HG02884 (cell line): Measurements from ENCODE around the gene C6orf58.
"Not testable (repeated sequence)": the region's sequence is repeated elsewhere in the genome, so short reads cannot be mapped to it uniquely, and the experiment has no call there.

Experiments used
- ATAC-seq: cut with Tn5 transposase; IDR thresholded peaks from one replicate; pipeline ENCODE4 v1.9.1; 2021; ENCODE audit warnings: mild to moderate bottlenecking, moderate library complexity; ENCODE audit not compliant: unreplicated experiment

The C6orf58 gene

DNA sequence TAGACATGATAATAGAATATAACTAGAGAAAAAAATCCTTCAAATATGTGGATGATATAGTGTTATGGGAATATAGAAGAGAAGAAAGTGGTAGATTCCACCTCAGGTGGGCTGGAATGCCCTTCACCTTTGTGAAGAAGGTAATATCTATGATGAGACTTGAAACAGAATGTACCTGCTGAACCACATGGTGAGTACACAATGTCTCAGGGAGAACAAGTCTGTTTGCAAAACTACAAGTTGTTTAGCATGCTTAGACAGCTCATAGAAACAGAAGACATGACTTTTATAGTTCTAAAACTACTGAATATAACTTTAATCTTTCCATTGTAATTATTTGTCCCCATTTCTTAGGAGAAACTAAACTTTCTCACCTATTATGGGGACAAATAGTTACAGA is 12.2 kb downstream of the C6orf58 start:
- no peak for ATAC-seq

GRCh38 chr6:127590344-127590743 is 13.4 kb downstream of the C6orf58 start:
- ATAC-seq = no peak

DNA sequence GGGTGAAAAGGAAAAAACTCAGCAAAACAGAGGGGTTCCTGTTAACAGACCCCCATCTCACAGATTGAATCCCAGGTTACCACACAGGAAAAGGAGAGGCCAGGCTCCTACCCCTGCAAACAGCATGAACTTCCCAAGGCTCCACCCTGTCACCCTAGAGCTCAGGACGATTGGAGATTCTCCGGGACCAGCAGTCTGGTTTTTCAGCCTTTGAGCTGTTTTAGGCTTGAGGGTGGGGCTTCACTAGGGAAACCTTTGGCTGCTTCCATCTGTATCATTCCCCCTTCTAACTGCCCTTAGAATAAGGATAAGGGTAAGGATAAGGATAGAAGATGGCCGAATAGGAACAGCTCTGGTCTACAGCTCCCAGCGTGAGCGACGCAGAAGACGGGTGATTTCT is 16.0 kb downstream of the C6orf58 start:
- no peak for ATAC-seq

GRCh38 chr6:127593456-127593855 is 16.5 kb downstream of the C6orf58 start:
- not testable (repeated sequence) for ATAC-seq

DNA sequence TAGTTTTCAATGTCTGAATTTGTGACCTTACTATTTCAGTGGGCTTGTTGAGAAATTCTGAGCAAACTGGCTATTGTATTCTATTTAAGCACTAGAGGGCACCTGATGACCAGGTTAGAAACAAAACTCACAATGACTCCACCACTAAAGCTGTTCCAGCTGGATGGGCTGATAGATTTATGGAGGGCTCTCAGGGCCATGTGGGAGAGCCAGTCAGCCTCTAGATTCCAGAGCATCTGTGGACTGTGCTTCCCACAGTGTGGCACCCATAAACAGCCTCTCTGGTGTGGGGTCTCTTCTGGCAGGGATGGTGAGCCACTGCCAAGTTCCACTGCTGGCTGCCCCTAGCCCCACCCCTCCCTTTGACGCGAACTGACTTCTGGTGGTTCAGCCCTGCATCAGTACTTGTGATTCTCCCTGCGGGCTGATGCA is 29.2 kb downstream of the C6orf58 start:
- ATAC-seq = no peak

GRCh38 chr6:127608554-127609270 is 31.7 kb downstream of the C6orf58 start:
- ATAC-seq = no peak

DNA sequence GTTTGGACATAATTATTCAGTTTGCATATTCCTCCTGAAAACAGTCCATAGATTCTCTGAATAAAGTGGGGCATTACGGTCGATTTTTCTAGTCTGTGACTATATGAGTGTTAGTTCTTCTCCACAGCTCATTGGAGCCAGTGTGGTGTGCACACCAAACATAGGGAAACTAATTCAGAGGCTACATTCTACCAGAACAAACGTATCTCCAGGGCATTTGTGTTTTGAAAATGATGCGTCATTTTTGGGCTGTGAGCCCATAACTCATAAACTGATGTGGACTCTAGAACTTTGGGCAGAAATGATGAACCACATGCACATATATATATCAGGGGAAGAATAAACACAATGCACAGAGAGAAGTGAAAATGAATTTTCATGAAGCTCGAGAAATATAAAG is 41.8 kb downstream of the C6orf58 start:
- no peak for ATAC-seq

DNA sequence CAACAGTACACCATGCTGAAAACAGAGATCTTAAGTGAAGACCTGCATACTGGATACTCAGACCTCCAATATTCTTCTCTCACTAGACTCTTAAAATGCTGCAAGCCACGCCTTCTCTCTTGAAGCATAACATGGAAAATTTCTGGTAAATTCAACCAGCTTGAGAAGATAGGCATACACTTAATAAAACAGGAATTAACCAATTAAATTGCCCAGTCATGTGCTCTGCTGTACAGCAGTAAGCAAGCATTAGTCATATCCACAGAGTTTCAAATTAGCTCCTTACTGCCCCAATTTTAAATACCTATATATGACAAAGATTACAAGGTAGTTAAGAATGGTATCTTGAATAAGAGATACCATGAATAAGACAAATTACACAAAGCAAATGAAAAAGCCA is 53.8 kb downstream of the C6orf58 start:
- ATAC-seq = no peak

DNA sequence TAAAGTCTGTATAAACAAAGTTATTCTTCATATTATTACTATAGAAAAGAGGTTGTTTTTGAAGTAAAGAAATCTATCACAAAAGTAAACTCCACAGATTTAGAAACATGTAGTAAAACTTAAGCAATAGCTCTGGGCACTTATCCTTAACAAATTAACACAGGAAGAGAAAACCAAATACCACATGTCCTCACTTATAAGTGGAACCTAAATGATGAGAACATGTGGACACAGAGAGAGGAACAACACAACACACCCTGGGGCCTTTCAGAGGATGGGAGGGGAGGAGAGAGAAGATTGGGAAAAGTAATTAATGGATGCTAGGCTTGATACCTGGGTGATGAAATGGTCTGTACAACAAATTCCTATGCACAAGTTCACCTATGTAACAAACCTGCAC is 57.2 kb downstream of the C6orf58 start:
- no peak for ATAC-seq

DNA sequence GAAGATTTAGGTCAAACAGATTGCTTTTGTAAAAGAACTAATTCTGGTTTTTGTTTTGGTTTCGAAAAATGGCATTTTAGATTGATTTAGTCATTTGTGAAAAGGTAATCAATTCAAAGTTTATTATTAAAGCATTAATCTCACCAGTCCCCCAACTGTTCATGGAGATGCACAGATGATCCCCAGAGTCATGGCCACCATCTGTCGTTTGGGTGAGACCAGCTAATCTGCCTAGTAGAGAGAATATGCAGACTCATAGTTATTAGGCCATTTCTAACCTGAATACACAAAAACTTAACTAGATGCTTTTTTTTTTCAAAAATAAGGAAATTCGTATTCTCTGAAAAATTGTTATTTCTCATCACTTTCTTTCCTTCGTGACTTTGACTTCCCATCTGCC is 58.1 kb downstream of the C6orf58 start:
- no peak for ATAC-seq

GRCh38 chr6:127637830-127638409 is 60.9 kb downstream of the C6orf58 start:
- no peak for ATAC-seq
